CD4-positive, CD25-positive, alpha-beta regulatory T cell (primary cell): ENCODE data around the gene SIRT3. TPM values are rescaled to one million over a fixed set of nuclear protein-coding genes. Genes with fewer than 3 reads are reported as not detected.
A peak's percentile ranks its signal among the peaks of the same experiment; 100 is the strongest.
"Not testable (repeated sequence)": the region's sequence is repeated elsewhere in the genome, so short reads cannot be mapped to it uniquely, and the experiment has no call there.

ENCODE experiments used
- ATAC-seq, 2 donors: fragments of 150-1000 bp; cut with Tn5 transposase; one replicate each; pipeline ENCODE4 v1.10.0; 2021; ENCODE audit warnings: low read depth in 2 of 2, moderate number of reproducible peaks in 2 of 2, moderate library complexity in 1 of 2
- DNase-seq, 3 donors: peaks; one replicate each; pipeline versions ENCODE4 v3.0.0 to v3.0.0-alpha.2; 2012 to 2022; ENCODE audit warnings: mixed read lengths in 1 of 3
- H3K27ac ChIP-seq: one replicate; pipeline ENCODE4 v1.7.0; 2013; ENCODE audit warnings: mild to moderate bottlenecking, low read length; ENCODE audit not compliant: insufficient read depth, poor library complexity, severe bottlenecking
- H3K27me3 ChIP-seq: one replicate; pipeline ENCODE4 v1.7.0; 2013; ENCODE audit warnings: low read length; ENCODE audit not compliant: control insufficient read depth, insufficient read depth
- H3K36me3 ChIP-seq: one replicate; pipeline ENCODE4 v1.7.0; 2013; ENCODE audit warnings: mild to moderate bottlenecking, low read length, moderate library complexity; ENCODE audit not compliant: control insufficient read depth, insufficient read depth
- H3K4me1 ChIP-seq: 2 replicates; pipeline ENCODE4 v1.7.0; 2013; ENCODE audit warnings: mild to moderate bottlenecking, low read length; ENCODE audit not compliant: insufficient read depth, control insufficient read depth, poor library complexity, severe bottlenecking
- H3K4me3 ChIP-seq: one replicate; pipeline ENCODE4 v1.7.0; 2013; ENCODE audit warnings: low read depth, mild to moderate bottlenecking, low read length, moderate library complexity
- H3K9me3 ChIP-seq, 2 experiments: 1 replicate in 1 of 2; 2 replicates in 1 of 2; pipeline ENCODE4 v1.7.0; 2013; ENCODE audit warnings: low read length in 2 of 2, mild to moderate bottlenecking in 1 of 2, moderate library complexity in 1 of 2; ENCODE audit not compliant: control insufficient read depth in 2 of 2
- H3K27ac Mint-ChIP-seq, 3 donors: one replicate each; pipeline ENCODE4 v1.8.0; 2020 to 2022; ENCODE audit warnings: mild to moderate bottlenecking in 3 of 3, mixed read lengths in 3 of 3, moderate library complexity in 2 of 3
- H3K27me3 Mint-ChIP-seq: one replicate; pipeline ENCODE4 v1.8.0; 2022; ENCODE audit warnings: mild to moderate bottlenecking, mixed read lengths
- H3K36me3 Mint-ChIP-seq: one replicate; pipeline ENCODE4 v1.8.0; 2020; ENCODE audit warnings: mixed read lengths
- H3K4me1 Mint-ChIP-seq, 4 donors: one replicate each; pipeline ENCODE4 v1.8.0; 2020 to 2022; ENCODE audit warnings: mixed read lengths in 4 of 4, mild to moderate bottlenecking in 1 of 4
- H3K4me3 Mint-ChIP-seq, 4 donors: one replicate each; pipeline ENCODE4 v1.8.0; 2020 to 2022; ENCODE audit warnings: mild to moderate bottlenecking in 4 of 4, mixed read lengths in 4 of 4, moderate library complexity in 3 of 4
- H3K9me3 Mint-ChIP-seq, 7 donors: one replicate each; pipeline ENCODE4 v1.8.0; 2020 to 2022; ENCODE audit warnings: mixed read lengths in 7 of 7, mild to moderate bottlenecking in 3 of 7, moderate library complexity in 2 of 7
- polyA plus RNA-seq, 4 donors: library from polyadenylated mRNA; unstranded; fragments of 300-500 nt; fragmentation: Illumina TruSeq; gene quantifications; one replicate each; pipeline ENCODE4 v1.2.3, GENCODE V29; 2021
- total RNA-seq: library from RNA; stranded (reverse); gene quantifications from one replicate; pipeline ENCODE4 v1.2.3, GENCODE V29; 2022

The SIRT3 gene
- total and polyA plus RNA-seq, 5 donors from 2014 or later, result 6.9 to 14.2 (median 11.6) TPM

GRCh38 chr11:249062-249461, 12.9 kb upstream of the SIRT3 start:
- Mint-ChIP-seq H3K9me3 (peaks cover 0 to 1% (median 0%) of the 10 kb centered on the region in 7 donors), H3K36me3 (peaks cover 55% of the 10 kb centered on the region), H3K27ac (peak overlapping the region in 1 of 3 donors; percentile 84)

GRCh38 chr11:244376-244775, 8.2 kb upstream of the SIRT3 start:
- no peaks in the 10 kb centered on the region for H3K4me1 ChIP-seq
- H3K36me3 Mint-ChIP-seq, result peaks cover 53% of the 10 kb centered on the region
- H3K27me3 Mint-ChIP-seq, result no peaks in the 10 kb centered on the region
- H3K9me3 Mint-ChIP-seq, result peaks cover 0 to 1% (median 0%) of the 10 kb centered on the region in 7 donors
- H3K4me3 ChIP-seq, result no peak overlapping the region
- no peaks in the 10 kb centered on the region for H3K27me3 ChIP-seq
- H3K27ac Mint-ChIP-seq, result no peak overlapping the region
- H3K4me1 Mint-ChIP-seq, result peaks cover 15 to 35% (median 20%) of the 10 kb centered on the region in 4 donors
- H3K9me3 ChIP-seq, result no peaks in the 10 kb centered on the region
- no peak for ATAC-seq
- H3K4me3 Mint-ChIP-seq, result no peak overlapping the region
- H3K36me3 ChIP-seq, result peaks cover 87% of the 10 kb centered on the region
- no peak for DNase-seq
- no peak overlapping the region for H3K27ac ChIP-seq

More at GRCh38 chr11:249062-249461, 12.9 kb upstream of the SIRT3 start:
- Histone ChIP-seq H3K36me3 (peaks cover 89% of the 10 kb centered on the region), H3K27ac (no peak overlapping the region), H3K27me3 (no peaks in the 10 kb centered on the region), H3K4me3 (no peak overlapping the region), H3K9me3 (no peaks in the 10 kb centered on the region), H3K4me1 (peaks cover 3% of the 10 kb centered on the region)
- DNase-seq (no peak), ATAC-seq (no peak)
- Mint-ChIP-seq H3K4me1 (peaks cover 0 to 17% (median 4%) of the 10 kb centered on the region in 4 donors), H3K27me3 (no peaks in the 10 kb centered on the region), H3K4me3 (no peak overlapping the region)

DNA sequence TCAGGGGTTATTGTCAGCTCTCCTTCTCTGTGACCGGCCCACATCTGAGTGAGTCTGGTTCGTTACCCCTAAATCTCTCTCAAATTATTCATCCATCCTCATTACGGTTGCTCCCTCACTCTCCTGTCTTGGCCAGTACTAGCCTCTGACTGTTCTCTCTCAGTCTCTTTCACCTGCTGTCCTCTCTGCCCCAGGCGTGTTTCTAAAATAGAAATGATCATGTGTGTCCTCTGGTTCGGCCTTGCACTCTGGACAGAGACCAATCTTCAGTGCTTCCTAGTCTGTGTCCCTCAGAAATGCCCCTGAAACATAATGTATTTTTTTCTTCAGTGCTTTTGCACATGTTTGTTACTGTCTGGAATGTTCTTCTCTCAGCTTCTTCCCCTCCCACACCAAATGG, 5.5 kb upstream of the SIRT3 start:
- H3K36me3 ChIP-seq, result peaks cover 67% of the 10 kb centered on the region

GRCh38 chr11:240315-240714, 4.2 kb upstream of the SIRT3 start:
- no peaks in the 10 kb centered on the region for H3K27me3 Mint-ChIP-seq
- Histone ChIP-seq H3K27me3 (no peaks in the 10 kb centered on the region), H3K4me3 (no peak overlapping the region), H3K36me3 (peaks cover 54% of the 10 kb centered on the region), H3K4me1 (peaks cover 22% of the 10 kb centered on the region), H3K27ac (no peak overlapping the region), H3K9me3 (no peaks in the 10 kb centered on the region)
- peaks cover 23 to 59% (median 34%) of the 10 kb centered on the region in 4 donors for H3K4me1 Mint-ChIP-seq
- H3K36me3 Mint-ChIP-seq, result peaks cover 27% of the 10 kb centered on the region
- H3K4me3 Mint-ChIP-seq, result peak overlapping the region in 1 of 4 donors; percentile 96
- no peak for ATAC-seq
- no peak overlapping the region for H3K27ac Mint-ChIP-seq
- DNase-seq, result no peak
- no peaks in the 10 kb centered on the region for H3K9me3 Mint-ChIP-seq

More for the DNA sequence above, 5.5 kb upstream of the SIRT3 start:
- H3K27me3 ChIP-seq, result no peaks in the 10 kb centered on the region
- H3K27ac ChIP-seq, result no peak overlapping the region
- Mint-ChIP-seq H3K4me3 (peak overlapping the region in 2 of 4 donors; percentile 22 to 86), H3K9me3 (peaks cover 0 to under 1% (median 0%) of the 10 kb centered on the region in 7 donors), H3K27ac (no peak overlapping the region), H3K27me3 (no peaks in the 10 kb centered on the region), H3K4me1 (peaks cover 22 to 58% (median 28%) of the 10 kb centered on the region in 4 donors), H3K36me3 (peaks cover 35% of the 10 kb centered on the region)
- no peaks in the 10 kb centered on the region for H3K9me3 ChIP-seq
- no peak for DNase-seq
- H3K4me1 ChIP-seq, result peaks cover 15% of the 10 kb centered on the region
- no peak for ATAC-seq
- no peak overlapping the region for H3K4me3 ChIP-seq

DNA sequence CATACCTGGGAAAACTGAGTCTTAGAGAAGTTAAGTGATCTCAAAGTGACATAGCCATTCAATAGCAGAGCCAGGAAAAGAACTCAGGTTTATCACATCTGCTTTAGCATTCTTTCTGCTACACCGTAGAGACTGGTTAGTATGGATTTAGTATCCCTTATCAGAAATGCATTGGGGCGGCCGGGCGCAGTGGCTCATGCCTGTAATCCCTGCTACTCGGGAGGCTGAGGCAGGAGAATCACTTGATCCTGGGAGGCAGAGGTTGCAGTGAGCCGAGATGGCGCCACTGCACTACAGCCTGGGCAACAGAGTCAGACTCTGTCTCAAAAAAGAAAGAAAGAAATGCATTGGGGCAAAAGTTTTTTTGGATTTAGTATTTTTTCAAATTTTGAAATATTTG, 2.2 kb upstream of the SIRT3 start:
- H3K27ac ChIP-seq, H3K27me3 Mint-ChIP-seq: not testable (repeated sequence)
- H3K4me3 Mint-ChIP-seq, result peak overlapping the region; percentile 96 to 99 (median 98)

DNA sequence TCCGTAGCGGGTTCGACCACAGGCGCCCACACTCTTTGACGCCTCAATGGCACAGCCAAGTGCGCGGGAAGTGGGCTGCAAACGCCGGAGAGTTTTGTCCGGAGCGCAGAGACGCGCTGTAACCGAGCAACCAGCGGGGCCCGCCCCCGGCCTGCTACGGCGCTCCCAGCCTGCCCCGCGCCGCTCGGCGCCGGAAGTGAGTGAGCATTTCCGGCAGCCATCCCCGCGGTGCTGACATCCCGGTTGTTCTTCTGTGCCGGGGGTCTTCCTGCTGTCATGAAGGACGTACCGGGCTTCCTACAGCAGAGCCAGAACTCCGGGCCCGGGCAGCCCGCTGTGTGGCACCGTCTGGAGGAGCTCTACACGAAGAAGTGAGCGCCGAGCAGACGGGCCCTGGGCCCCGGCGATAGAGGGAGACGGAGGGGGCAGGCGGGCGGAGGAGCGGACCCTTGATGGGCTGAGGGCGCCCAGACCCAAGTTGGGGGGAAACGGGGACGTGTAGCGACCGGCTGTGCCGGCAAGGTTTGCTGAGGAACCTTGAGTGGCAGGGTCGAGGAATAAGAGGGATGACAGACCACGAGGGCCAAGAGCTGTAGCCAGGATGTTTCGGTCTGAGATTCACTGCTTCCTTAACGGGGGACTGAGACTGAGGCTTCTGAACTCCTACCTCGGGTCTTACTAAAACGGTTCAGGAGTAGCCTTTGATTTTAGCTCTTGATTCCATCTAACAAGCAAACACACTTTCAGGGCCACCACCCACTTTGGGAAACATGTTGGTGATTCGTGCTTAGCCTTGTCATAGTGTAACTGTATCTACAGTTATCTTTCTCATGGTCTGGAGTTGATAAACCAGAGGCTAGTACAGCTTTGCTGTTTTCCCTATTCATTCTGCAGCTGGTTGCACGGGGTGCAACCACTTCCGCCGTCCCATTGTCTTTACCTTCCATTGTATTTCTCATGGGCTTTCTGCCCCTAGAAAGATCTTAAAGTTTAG, 929 bp upstream of the SIRT3 start, which contains the start of gene PSMD13:
Gene PSMD13, plus strand, starts transcription at position 203 of the 994 bp plus-strand sequence. Its CDS starts 74 bp downstream, at position 277.
- ATAC-seq, result peak; percentile 85 to 86
- Histone ChIP-seq H3K4me1 (peaks cover 25% of the 10 kb centered on the region), H3K27me3 (no peaks in the 10 kb centered on the region), H3K9me3 (no peaks in the 10 kb centered on the region), H3K4me3 (peak within 1 kb of the TSS; percentile 92), H3K36me3 (peaks cover 29% of the 10 kb centered on the region), H3K27ac (peak within 1 kb of the TSS; percentile 99)
- Mint-ChIP-seq H3K4me3 (peak within 1 kb of the TSS; percentile 96 to 99 (median 98)), H3K36me3 (peaks cover 11% of the 10 kb centered on the region), H3K27ac (peak within 1 kb of the TSS; percentile 98 to 100 (median 98)), H3K4me1 (peaks cover 22 to 62% (median 31%) of the 10 kb centered on the region in 4 donors), H3K9me3 (no peaks in the 10 kb centered on the region), H3K27me3 (no peaks in the 10 kb centered on the region)
- DNase-seq, result peak; percentile 82 to 91 (median 88)

More for the DNA sequence above, 2.2 kb upstream of the SIRT3 start:
- H3K9me3 ChIP-seq, H3K27me3 ChIP-seq, ATAC-seq, H3K9me3 Mint-ChIP-seq, DNase-seq: not testable (repeated sequence)
- Mint-ChIP-seq H3K4me1 (peaks cover 23 to 64% (median 35%) of the 10 kb centered on the region in 4 donors), H3K36me3 (peaks cover 18% of the 10 kb centered on the region), H3K27ac (peak overlapping the region in 2 of 3 donors; percentile 25 to 98)
- Histone ChIP-seq H3K4me3 (peak overlapping the region; percentile 92), H3K36me3 (peaks cover 35% of the 10 kb centered on the region), H3K4me1 (peaks cover 25% of the 10 kb centered on the region)

GRCh38 chr11:235609-235996, 539 bp downstream of the SIRT3 start:
- no peaks in the 10 kb centered on the region for H3K9me3 ChIP-seq
- no peaks in the 10 kb centered on the region for H3K27me3 ChIP-seq
- H3K27me3 Mint-ChIP-seq, result no peaks in the 10 kb centered on the region
- DNase-seq (no peak), ATAC-seq (peak; percentile 9 to 14)
- H3K9me3 Mint-ChIP-seq, result no peaks in the 10 kb centered on the region
- peak overlapping the region; percentile 84 to 96 (median 90) for H3K4me3 Mint-ChIP-seq
- H3K27ac ChIP-seq, result peak overlapping the region; percentile 99
- H3K36me3 ChIP-seq, result peaks cover 18% of the 10 kb centered on the region
- H3K36me3 Mint-ChIP-seq, result peaks cover 4% of the 10 kb centered on the region
- H3K27ac Mint-ChIP-seq, result peak overlapping the region in 2 of 3 donors; percentile 90 to 98
- H3K4me1 Mint-ChIP-seq, result peaks cover 12 to 51% (median 26%) of the 10 kb centered on the region in 4 donors
- H3K4me1 ChIP-seq, result peaks cover 25% of the 10 kb centered on the region
- H3K4me3 ChIP-seq, result peak overlapping the region; percentile 90
